HG03432 (cell line): Measurements from ENCODE around the gene NKX1-1.
"Not testable (repeated sequence)": the region's sequence is repeated elsewhere in the genome, so short reads cannot be mapped to it uniquely, and the experiment has no call there.

ENCODE experiments used
- ATAC-seq: cut with Tn5 transposase; IDR thresholded peaks from one replicate; pipeline ENCODE4 v1.9.1; 2021; ENCODE audit warnings: mild to moderate bottlenecking, moderate library complexity; ENCODE audit not compliant: unreplicated experiment

The NKX1-1 gene

DNA sequence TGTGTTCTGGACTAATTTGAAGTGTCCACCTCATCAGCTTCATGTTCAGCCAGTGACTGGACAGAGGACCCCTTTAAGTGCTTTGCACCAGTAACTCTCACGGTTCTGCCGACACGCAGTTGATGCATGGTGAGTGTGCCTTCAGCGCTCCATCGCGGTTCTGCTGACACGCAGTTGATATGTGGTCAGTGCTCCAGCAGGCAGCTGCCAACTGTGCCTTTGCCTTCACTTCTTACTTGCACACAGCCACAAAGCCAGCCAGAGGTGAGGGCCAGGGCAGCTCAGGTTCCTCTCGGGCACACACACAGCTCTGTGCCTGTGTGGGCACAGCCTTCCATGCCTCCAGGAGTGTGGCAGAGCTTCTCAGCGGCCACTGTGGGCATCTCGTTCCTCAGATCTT, 12.4 kb downstream of the NKX1-1 start:
- ATAC-seq, result no peak

- ATAC-seq, result not testable (repeated sequence)
Observed at GRCh38 chr4:1393363-1393762, 12.9 kb downstream of the NKX1-1 start.

DNA sequence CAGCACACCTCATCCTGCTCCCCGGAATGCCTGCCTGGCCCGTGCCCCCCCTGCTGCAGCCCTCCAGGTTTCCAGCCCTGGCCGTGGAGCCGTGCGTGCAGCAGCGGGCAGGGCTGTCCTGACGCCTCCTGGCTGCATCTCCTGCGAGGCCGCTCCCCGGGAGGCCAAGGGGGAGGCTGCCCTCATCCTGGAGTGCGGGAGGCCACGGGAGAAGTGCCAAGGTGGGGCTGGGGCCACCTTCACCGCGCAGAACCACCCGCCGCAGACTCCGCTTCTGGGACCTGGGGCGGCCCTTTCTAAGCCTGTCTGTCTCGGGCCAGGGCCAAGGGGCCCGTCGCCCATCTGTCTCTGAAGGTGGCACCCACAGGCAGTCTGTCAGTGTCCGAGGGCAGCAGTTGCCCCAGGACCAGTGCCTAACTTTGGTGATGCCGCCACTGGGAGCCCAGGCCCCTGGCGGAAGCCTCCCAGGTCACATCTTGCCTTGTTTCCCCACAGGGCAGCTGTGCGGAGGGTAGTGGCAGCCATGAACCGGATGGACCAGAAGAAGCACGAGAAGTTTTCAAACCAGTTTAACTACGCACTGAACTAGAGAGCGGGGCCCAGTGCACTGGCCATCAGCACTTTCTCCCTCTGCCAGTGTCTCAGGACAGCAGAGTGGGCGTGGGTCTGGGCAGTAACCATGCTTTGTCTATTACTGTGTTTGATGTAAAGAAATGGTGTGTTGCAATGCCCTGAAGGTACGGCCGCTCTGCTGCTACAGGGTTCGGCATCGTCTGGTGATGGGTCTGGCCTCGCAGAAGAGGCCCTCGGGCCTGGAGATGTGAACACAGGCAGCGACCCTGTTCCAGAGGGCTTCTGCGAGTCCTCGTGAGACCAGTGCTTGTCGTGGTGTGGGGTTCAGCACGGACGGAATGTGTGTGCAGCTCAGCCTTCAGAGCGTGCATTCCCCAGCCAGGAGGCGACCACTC, 20.6 kb downstream of the NKX1-1 start:
- ATAC-seq, result no peak

DNA sequence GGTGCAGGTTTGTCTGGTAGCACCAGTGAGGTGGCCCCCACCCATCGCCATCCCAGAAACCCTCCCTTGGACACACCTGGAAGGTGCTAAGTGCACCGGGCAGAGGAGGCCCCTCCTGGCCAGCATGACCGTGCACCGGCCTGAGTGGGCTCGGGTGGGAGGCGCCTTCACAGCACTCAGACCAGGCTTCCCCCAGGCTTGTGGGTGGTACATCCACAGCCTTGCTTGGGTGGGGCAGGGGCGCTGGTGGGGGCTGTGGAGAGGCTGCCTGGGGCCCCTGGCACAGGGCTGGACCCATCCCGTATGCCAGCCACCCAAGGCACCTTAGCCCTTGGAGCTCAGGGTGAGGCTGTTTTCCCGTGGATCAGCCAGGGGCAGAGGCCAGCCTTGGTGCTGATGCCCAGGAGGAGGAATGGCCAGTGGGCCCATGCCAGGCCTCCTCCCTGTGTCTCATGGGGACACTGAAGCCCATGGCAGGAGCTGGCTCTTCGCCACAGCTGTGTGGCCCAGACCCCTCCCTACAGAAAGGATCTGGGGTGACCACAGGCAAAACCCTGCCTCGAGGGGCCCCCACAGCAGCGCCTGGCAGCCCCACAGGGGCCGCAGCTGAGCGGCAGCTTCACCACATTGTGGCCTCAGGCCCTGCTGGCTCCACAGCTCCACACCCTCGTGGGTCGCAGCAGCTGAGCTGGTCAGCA, 21.4 kb downstream of the NKX1-1 start:
- ATAC-seq, result no peak

- no peak for ATAC-seq
Observed at GRCh38 chr4:1383728-1384591, 22.3 kb downstream of the NKX1-1 start.

DNA sequence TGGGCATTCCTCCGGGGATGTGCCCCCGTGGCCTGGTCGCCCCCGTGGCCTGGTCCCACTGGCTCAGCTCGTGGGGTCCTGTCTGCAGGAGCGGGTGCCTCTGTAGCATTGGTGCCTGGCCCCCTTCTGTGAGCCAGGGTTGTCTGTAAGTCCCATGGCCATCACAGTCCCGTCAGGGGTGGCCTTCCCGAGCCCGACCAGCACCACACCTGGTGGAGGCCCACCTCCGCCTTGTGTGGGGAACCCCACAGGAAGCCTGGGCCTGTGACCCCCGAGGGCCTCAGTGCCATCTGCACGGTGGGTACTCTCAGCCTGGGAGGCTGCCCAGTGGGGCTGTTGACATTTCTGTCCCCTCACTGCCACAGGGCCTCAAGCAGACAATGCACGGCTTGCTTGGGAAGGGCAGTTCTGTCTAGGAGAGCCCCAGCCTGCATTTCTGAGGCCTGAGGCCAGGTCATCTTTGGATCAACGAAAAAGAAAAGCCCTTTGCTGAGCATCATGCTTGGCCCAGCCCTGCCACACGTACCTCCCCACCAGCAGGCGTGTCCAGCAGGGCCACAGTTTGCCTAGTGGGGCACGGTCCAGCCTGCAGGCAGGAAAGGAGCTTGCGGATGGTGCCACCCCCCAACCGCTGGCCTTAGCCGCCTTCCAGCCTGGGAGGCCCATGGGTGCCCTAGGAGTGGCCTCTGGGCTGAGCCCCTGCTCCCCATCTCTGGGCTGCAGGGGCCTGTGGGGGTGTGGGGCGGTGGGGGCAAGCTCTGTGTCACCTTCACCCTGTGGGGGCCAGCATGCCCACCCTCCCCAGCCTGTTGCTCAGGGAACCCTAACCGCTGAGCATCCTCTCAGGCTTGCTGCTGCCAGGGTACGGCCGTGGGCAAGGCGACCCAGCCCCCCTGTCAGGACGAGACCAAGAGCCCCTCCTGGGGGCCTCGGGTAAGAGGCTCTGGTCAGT, 23.2 kb downstream of the NKX1-1 start:
- ATAC-seq, result no peak

DNA sequence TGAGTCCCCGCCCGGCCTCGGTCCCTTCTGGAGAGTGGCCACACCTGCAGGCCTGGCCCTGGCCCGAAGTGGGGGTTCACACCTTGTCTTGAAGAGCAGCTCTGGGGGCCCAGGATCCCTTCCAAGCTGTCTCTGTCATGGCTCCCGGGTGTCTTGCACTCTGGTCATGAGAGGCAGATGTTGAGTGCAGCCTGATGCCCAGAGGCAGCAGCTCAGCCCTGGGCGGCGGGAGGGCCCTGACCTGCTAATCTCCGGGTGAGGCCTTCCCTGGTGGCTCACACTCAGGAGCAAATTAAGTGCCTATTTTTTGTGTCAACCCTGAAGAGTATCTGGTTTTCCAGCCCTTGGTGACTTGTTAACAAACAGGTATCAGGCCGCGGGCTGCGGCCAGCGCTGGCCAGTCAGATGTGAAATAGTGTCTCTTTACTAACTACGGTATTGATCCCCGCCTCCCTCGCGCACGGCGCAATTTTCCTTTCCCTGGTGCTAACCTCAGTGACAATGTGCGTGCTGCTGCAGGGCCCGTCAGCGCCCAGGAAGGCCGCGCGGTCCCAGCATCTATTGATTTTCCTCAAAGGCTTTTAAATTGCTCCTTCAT, 24.2 kb downstream of the NKX1-1 start:
- no peak for ATAC-seq

DNA sequence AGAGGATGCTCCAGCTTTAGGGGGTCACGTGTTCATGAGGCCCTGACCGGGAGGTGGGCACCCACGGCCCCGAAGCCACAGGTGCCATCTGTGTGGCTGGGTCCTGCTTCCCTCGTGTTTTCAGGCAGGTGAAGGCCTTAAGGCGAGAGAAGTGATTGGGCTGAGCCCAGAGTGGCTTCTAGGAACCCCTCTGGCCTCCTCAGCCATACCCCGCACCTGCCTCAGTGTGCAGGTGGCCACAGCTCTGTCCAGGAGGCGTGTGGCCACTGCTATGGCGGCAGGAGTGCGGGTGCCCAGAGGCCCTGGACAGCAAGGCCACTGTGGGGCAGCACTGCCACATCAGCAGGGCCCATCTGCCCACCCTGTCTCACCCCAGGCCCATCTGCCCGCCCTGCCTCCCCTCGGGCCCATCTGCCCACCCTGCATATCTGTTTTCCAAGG, 25.0 kb downstream of the NKX1-1 start:
- ATAC-seq, result no peak

GRCh38 chr4:1380368-1381151, 25.7 kb downstream of the NKX1-1 start:
- no peak for ATAC-seq

DNA sequence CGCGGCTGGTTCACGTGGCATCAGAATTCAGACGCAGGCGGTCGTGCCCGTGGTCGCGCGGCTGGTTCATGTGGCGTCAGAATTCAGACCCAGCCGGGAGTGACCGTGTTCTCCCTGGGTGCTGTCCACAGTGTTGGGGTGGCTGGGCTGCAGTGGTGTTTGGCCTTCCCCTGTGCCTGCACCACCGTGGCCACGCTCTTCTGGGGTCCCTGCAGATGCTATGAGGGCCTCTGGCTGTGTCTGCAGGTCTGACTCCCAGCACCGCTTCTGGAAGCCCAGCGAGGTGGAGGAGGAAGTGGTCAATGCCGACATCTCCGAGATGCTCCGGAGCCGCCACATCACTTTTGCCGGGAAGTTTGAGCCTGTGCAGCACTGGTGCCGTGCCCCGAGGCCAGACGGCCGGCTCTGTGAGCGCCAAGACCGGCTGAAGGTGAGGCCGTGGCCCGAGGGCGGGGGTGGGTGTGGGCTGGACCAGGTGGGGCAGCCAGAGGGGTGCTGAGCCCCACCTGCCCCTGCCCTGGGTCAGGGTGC, 26.4 kb downstream of the NKX1-1 start:
- no peak for ATAC-seq

DNA sequence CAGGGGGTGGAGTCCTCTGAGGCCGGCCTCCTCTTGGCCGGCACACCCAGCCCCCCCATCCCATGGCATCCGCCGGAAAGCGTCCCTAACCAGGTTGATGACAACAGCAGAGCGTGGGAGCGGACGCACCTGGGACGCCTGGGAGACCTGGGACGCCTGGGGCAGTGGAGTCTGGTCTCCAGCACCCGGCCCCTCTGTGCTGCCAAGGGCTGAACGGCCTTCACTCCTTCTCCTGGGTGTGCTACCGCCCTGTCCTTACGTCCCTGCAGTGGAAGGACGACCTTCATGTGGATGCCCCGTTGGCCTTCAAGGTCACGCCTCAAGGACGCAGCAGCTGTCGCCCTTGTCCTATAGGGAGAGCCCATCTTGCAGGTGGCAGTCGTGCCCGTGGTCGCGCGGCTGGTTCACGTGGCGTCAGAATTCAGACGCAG, 26.9 kb downstream of the NKX1-1 start:
- no peak for ATAC-seq

GRCh38 chr4:1378559-1379231, 27.5 kb downstream of the NKX1-1 start:
- no peak for ATAC-seq

DNA sequence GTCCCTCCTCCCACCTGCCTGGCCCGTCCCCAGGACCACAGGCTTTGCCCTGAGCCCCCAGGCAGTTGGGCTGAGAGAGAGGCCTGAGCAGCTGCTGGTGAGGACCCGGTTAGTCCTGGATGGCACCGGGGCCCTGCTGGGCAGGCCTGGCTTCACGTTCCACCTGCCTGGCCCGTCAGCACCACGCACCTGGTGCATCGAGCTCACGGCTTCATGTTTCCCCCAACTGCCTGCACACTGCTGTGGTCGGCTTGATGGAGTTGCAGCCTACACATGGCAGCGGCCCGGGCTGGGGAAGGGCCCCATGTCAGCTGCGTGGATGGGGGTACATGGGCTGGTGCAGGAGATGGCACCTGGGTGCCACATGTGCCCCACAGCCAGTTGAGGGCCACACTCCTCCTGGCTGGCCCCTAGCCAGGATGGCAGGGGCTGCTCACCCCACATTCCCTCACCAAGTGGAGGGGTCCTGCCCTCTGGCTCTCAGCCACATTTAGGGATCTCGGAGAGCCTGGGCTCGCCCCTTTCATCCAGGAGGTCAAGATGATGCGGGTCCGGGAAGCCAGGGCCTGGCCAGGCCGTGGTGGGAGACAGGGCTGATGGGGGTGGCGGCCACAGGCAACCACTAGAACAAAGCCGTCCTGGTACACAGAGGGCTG, 28.5 kb downstream of the NKX1-1 start:
- no peak for ATAC-seq

- ATAC-seq, result no peak
Observed at GRCh38 chr4:1376841-1377605, 29.2 kb downstream of the NKX1-1 start.

DNA sequence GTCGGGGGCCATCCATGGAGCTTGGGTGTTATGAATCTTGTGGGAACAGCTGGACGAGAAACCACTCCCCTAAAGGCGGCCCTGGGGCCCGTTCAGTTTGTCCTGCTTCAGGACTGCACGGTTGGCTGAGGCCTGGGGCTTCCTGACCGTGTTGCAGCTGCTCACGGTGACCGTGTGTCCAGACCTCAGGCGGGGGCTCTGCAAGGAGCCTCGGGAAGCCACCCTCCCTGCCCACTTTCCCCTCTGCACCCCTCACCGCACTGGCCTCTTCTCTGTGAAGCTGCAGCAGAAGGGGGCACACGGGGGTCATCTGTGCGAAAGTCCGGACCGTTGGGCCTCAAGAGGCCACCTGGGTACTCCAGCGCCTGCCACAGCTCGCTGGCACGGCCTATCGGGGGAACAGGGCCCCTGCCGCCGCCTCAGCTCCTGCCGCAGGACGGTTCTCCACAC, 29.8 kb downstream of the NKX1-1 start:
- ATAC-seq, result no peak

DNA sequence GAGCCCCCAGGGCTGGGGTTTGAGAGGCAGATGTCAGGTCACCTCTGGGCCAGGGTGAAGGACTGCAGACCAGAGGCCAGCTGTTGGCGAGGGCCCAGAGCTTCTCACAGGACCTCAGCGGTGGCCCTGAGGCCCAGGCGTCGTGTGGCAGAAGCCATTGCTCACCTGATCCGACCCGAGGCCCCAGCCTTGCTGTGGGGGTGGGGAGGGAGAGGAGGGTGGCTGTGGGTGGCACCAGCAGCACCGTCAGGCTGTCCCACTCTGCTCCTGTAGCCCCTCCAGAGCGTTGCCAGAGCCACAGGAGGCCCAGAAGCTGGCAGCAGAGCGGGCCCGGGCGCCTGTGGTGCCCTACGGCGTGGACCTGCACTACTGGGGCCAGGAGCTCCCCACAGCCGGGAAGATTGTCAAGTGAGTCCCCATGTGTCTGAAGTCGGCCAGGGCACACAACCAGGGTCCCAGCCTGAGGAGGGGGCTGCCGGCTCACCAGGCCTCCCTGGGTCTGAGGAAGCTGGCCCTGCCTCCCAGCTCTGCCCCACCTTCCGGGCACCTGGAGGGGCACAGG, 30.4 kb downstream of the NKX1-1 start:
- ATAC-seq, result no peak
